Testis (tissue), 2 donors: ENCODE data around the gene COQ9.

ENCODE experiments used
- CTCF ChIP-seq, 3 experiments: fragments of 450-650 bp in 2 of 3; fragments of 200-600 bp in 1 of 3; sonication (generic) in 1 of 3; IDR thresholded peaks; one replicate each; pipeline ENCODE4 v1.5.1; 2016 to 2019; ENCODE audit warnings: antibody characterized with exemption in 3 of 3, mild to moderate bottlenecking in 2 of 3, moderate library complexity in 1 of 3
- POLR2A ChIP-seq: fragments of 450-650 bp; IDR thresholded peaks from one replicate; pipeline ENCODE4 v1.6.1; 2017; ENCODE audit warnings: antibody characterized with exemption, mild to moderate bottlenecking, moderate library complexity

GRCh38 chr16:57452021-57452420 is 4.7 kb downstream of the COQ9 start:
- TF ChIP-seq CTCF (IDR thresholded peaks at IDR 0.05): no peak
- no peak for TF ChIP-seq POLR2A
